ENCODE data around the gene VN1R5.
"Not testable (repeated sequence)": the region's sequence is repeated elsewhere in the genome, so short reads cannot be mapped to it uniquely, and the experiment has no call there.

The VN1R5 gene

GRCh38 chr1:247255772-247256171 is at the start of gene VN1R5:
Gene VN1R5 (plus strand): TSS chr1:247256072.
- H3K36me3 Mint-ChIP-seq (ENCODE audit: low read depth); H3K4me3 Mint-ChIP-seq; H3K27ac Mint-ChIP-seq; DNase-seq; H3K4me1 Mint-ChIP-seq (ENCODE audit: low read depth): not testable (repeated sequence)
- Mint-ChIP-seq H3K9me3 (peaks cover 11% of the 10 kb centered on the region), H3K27me3 (peaks cover 11% of the 10 kb centered on the region)

GRCh38 chr1:247209396-247209795 is 46.5 kb upstream of the VN1R5 start:
- Mint-ChIP-seq H3K9me3 (peaks cover 9% of the 10 kb centered on the region), H3K27me3 (no peaks in the 10 kb centered on the region), H3K27ac (peak overlapping the region; percentile 89), H3K36me3 (ENCODE audit: low read depth) (peaks cover 59% of the 10 kb centered on the region), H3K4me1 (ENCODE audit: low read depth) (peaks cover 74% of the 10 kb centered on the region), H3K4me3 (peak overlapping the region; percentile 92)
- DNase-seq: no peak

GRCh38 chr1:247210062-247210375 is 45.9 kb upstream of the VN1R5 start:
- Mint-ChIP-seq H3K4me3 (peak overlapping the region; percentile 92), H3K27ac (peak overlapping the region; percentile 89), H3K36me3 (ENCODE audit: low read depth) (peaks cover 53% of the 10 kb centered on the region), H3K27me3 (no peaks in the 10 kb centered on the region), H3K9me3 (peaks cover 9% of the 10 kb centered on the region), H3K4me1 (ENCODE audit: low read depth) (peaks cover 73% of the 10 kb centered on the region)
- no peak for DNase-seq

GRCh38 chr1:247210376-247211117 is 45.3 kb upstream of the VN1R5 start:
- Mint-ChIP-seq H3K4me3 (peak overlapping the region; percentile 92), H3K27me3 (no peaks in the 10 kb centered on the region), H3K36me3 (ENCODE audit: low read depth) (peaks cover 49% of the 10 kb centered on the region), H3K27ac (peak overlapping the region; percentile 96), H3K9me3 (peaks cover 9% of the 10 kb centered on the region), H3K4me1 (ENCODE audit: low read depth) (peaks cover 70% of the 10 kb centered on the region)
- peak; percentile 94 for DNase-seq

- no peak overlapping the region for H3K27ac Mint-ChIP-seq
- peaks cover 65% of the 10 kb centered on the region for H3K4me1 Mint-ChIP-seq (ENCODE audit: low read depth)
- no peak for DNase-seq
- no peaks in the 10 kb centered on the region for H3K27me3 Mint-ChIP-seq
- H3K9me3 Mint-ChIP-seq: peaks cover 6% of the 10 kb centered on the region
- peaks cover 41% of the 10 kb centered on the region for H3K36me3 Mint-ChIP-seq (ENCODE audit: low read depth)
- no peak overlapping the region for H3K4me3 Mint-ChIP-seq
Observed at GRCh38 chr1:247211339-247211738, 44.5 kb upstream of the VN1R5 start.

- Mint-ChIP-seq H3K36me3 (ENCODE audit: low read depth) (peaks cover 35% of the 10 kb centered on the region), H3K27ac (no peak overlapping the region), H3K4me1 (ENCODE audit: low read depth) (peaks cover 66% of the 10 kb centered on the region), H3K9me3 (peaks cover 6% of the 10 kb centered on the region), H3K4me3 (no peak overlapping the region), H3K27me3 (no peaks in the 10 kb centered on the region)
- DNase-seq: no peak
Observed at GRCh38 chr1:247212012-247212411, 43.9 kb upstream of the VN1R5 start.

- Mint-ChIP-seq H3K4me1 (ENCODE audit: low read depth) (peaks cover 57% of the 10 kb centered on the region), H3K27ac (no peak overlapping the region), H3K4me3 (no peak overlapping the region), H3K9me3 (no peaks in the 10 kb centered on the region), H3K36me3 (ENCODE audit: low read depth) (peaks cover 25% of the 10 kb centered on the region), H3K27me3 (no peaks in the 10 kb centered on the region)
- no peak for DNase-seq
Observed at GRCh38 chr1:247212627-247213617, 43.0 kb upstream of the VN1R5 start.

- Mint-ChIP-seq H3K27ac (no peak overlapping the region), H3K4me3 (no peak overlapping the region), H3K27me3 (peaks cover 3% of the 10 kb centered on the region), H3K36me3 (ENCODE audit: low read depth) (no peaks in the 10 kb centered on the region), H3K4me1 (ENCODE audit: low read depth) (peaks cover 34% of the 10 kb centered on the region), H3K9me3 (no peaks in the 10 kb centered on the region)
- no peak for DNase-seq
Observed at GRCh38 chr1:247216261-247216660, 39.6 kb upstream of the VN1R5 start.

GRCh38 chr1:247218121-247218651 is 37.7 kb upstream of the VN1R5 start:
- H3K4me1 Mint-ChIP-seq (ENCODE audit: low read depth): peaks cover 15% of the 10 kb centered on the region
- no peaks in the 10 kb centered on the region for H3K36me3 Mint-ChIP-seq (ENCODE audit: low read depth)
- H3K9me3 Mint-ChIP-seq: peaks cover 4% of the 10 kb centered on the region
- H3K27ac Mint-ChIP-seq: no peak overlapping the region
- no peak overlapping the region for H3K4me3 Mint-ChIP-seq
- H3K27me3 Mint-ChIP-seq: peaks cover 8% of the 10 kb centered on the region
- no peak for DNase-seq

- H3K4me1 Mint-ChIP-seq (ENCODE audit: low read depth); H3K36me3 Mint-ChIP-seq (ENCODE audit: low read depth); DNase-seq; H3K4me3 Mint-ChIP-seq; H3K27ac Mint-ChIP-seq: not testable (repeated sequence)
- H3K9me3 Mint-ChIP-seq: peaks cover 15% of the 10 kb centered on the region
- H3K27me3 Mint-ChIP-seq: peaks cover 14% of the 10 kb centered on the region
Observed at GRCh38 chr1:247220280-247220679, 35.6 kb upstream of the VN1R5 start.

- Mint-ChIP-seq H3K36me3 (ENCODE audit: low read depth) (no peaks in the 10 kb centered on the region), H3K4me1 (ENCODE audit: low read depth) (no peaks in the 10 kb centered on the region), H3K4me3 (no peak overlapping the region), H3K27ac (no peak overlapping the region), H3K27me3 (peaks cover 16% of the 10 kb centered on the region), H3K9me3 (peaks cover 15% of the 10 kb centered on the region)
- DNase-seq: no peak
Observed at GRCh38 chr1:247222840-247223239, 33.0 kb upstream of the VN1R5 start.

- peaks cover 28% of the 10 kb centered on the region for H3K9me3 Mint-ChIP-seq
- peaks cover 20% of the 10 kb centered on the region for H3K27me3 Mint-ChIP-seq
Observed at GRCh38 chr1:247224822-247225221, 31.1 kb upstream of the VN1R5 start.

GRCh38 chr1:247228133-247228532 is 27.7 kb upstream of the VN1R5 start:
- DNase-seq: no peak
- peaks cover 27% of the 10 kb centered on the region for H3K27me3 Mint-ChIP-seq
- H3K36me3 Mint-ChIP-seq (ENCODE audit: low read depth): no peaks in the 10 kb centered on the region
- peaks cover 24% of the 10 kb centered on the region for H3K9me3 Mint-ChIP-seq
- H3K4me1 Mint-ChIP-seq (ENCODE audit: low read depth): no peaks in the 10 kb centered on the region
- H3K27ac Mint-ChIP-seq: no peak overlapping the region
- H3K4me3 Mint-ChIP-seq: no peak overlapping the region

More at GRCh38 chr1:247224822-247225221, 31.1 kb upstream of the VN1R5 start:
- H3K36me3 Mint-ChIP-seq (ENCODE audit: low read depth): no peaks in the 10 kb centered on the region
- DNase-seq: no peak
- no peaks in the 10 kb centered on the region for H3K4me1 Mint-ChIP-seq (ENCODE audit: low read depth)
- no peak overlapping the region for H3K27ac Mint-ChIP-seq
- H3K4me3 Mint-ChIP-seq: no peak overlapping the region

GRCh38 chr1:247241691-247242090 is 14.2 kb upstream of the VN1R5 start:
- peaks cover 16% of the 10 kb centered on the region for H3K9me3 Mint-ChIP-seq
- no peaks in the 10 kb centered on the region for H3K27me3 Mint-ChIP-seq

More at GRCh38 chr1:247241691-247242090, 14.2 kb upstream of the VN1R5 start:
- Mint-ChIP-seq H3K27ac (no peak overlapping the region), H3K4me3 (no peak overlapping the region), H3K4me1 (ENCODE audit: low read depth) (no peaks in the 10 kb centered on the region), H3K36me3 (ENCODE audit: low read depth) (peaks cover 3% of the 10 kb centered on the region)
- DNase-seq: no peak
